Caco-2 (cell line): ENCODE measurements around the gene GRM2. TPM values are rescaled to one million over a fixed set of nuclear protein-coding genes. Genes with fewer than 3 reads are reported as not detected.

Experiments
- BruUV-seq: library from RNA; stranded (reverse); fragments of 400-500 nt; replicated peaks from 2 replicates; lab custom pipeline; 2021; lab: Mats Ljungman, UMichigan
- CTCF ChIA-PET: fragments of 300-600 bp; sonication (Branson Sonifier 250); formaldehyde crosslinking; loops from one replicate; lab custom pipeline; 2022; ENCODE audit warnings: antibody characterized with exemption; lab: Charles Lee
- POLR2A ChIA-PET: fragments of 300-600 bp; sonication (Branson Sonifier 250); formaldehyde crosslinking; loops from one replicate; lab custom pipeline; 2022; ENCODE audit warnings: antibody characterized with exemption; lab: Charles Lee
- DNase-seq, 2 experiments: peaks; one replicate each; pipeline versions ENCODE4 v3.0.0 to v3.0.0-alpha.2; 2020 to 2022
- H3K27me3 ChIP-seq: replicated peaks from 2 replicates; pipeline ENCODE4 v1.6.0; 2011; ENCODE audit warnings: low read length; ENCODE audit not compliant: control insufficient read depth, insufficient read depth
- H3K36me3 ChIP-seq: 2 replicates; pipeline ENCODE4 v1.5.1; 2011; ENCODE audit warnings: low read length; ENCODE audit not compliant: control insufficient read depth, insufficient read depth
- H3K4me1 ChIP-seq: fragments of 250-450 bp; sonication (Bioruptor Pico); 2 replicates; pipeline ENCODE4 v1.5.1; 2020; ENCODE audit warnings: mild to moderate bottlenecking
- H3K4me3 ChIP-seq: 2 replicates; pipeline ENCODE4 v1.5.1; 2011; ENCODE audit warnings: low read depth, mild to moderate bottlenecking, control low read depth, low read length
- H3K9me3 ChIP-seq: fragments of 250-450 bp; sonication (Bioruptor Pico); 2 replicates; pipeline ENCODE4 v1.5.1; 2020; ENCODE audit warnings: mild to moderate bottlenecking, moderate library complexity
- H3K27ac Mint-ChIP-seq: one replicate; pipeline ENCODE4 v1.8.0; 2022; ENCODE audit warnings: mixed read lengths; ENCODE audit not compliant: unreplicated experiment
- H3K27me3 Mint-ChIP-seq: one replicate; pipeline ENCODE4 v1.8.0; 2022; ENCODE audit warnings: mixed read lengths; ENCODE audit not compliant: insufficient read depth, unreplicated experiment
- H3K36me3 Mint-ChIP-seq: one replicate; pipeline ENCODE4 v1.8.0; 2022; ENCODE audit warnings: mild to moderate bottlenecking, mixed read lengths; ENCODE audit not compliant: insufficient read depth, unreplicated experiment
- H3K4me1 Mint-ChIP-seq: one replicate; pipeline ENCODE4 v1.8.0; 2022; ENCODE audit warnings: low read depth, mixed read lengths; ENCODE audit not compliant: unreplicated experiment
- H3K4me3 Mint-ChIP-seq: one replicate; pipeline ENCODE4 v1.8.0; 2022; ENCODE audit warnings: mild to moderate bottlenecking, moderate library complexity, mixed read lengths; ENCODE audit not compliant: unreplicated experiment
- H3K9me3 Mint-ChIP-seq: one replicate; pipeline ENCODE4 v1.8.0; 2022; ENCODE audit warnings: mixed read lengths; ENCODE audit not compliant: unreplicated experiment
- intact Hi-C: fragments of 100-400 bp; cut with micrococcal nuclease; formaldehyde crosslinking; loops from one replicate; pipeline ENCODE4 v1.10.0; 2022; ENCODE audit not compliant: unreplicated experiment
- total RNA-seq: library from RNA; stranded (reverse); gene quantifications from 2 replicates; pipeline ENCODE4 v1.2.3, GENCODE V29; 2022
- TF ChIP-seq, protein P1 (sequence below), 2 experiments: fragments of 200-600 bp in 1 of 2; IDR thresholded peaks; 1 replicate in 1 of 2; 2 replicates in 1 of 2; pipeline versions ENCODE4 v1.5.1 to v1.8.0; 2011 to 2022; ENCODE audit warnings: antibody characterized with exemption in 1 of 2, control low read depth in 1 of 2, inconsistent platforms in 1 of 2, low read depth in 1 of 2, low read length in 1 of 2, mild to moderate bottlenecking in 1 of 2, moderate library complexity in 1 of 2; ENCODE audit not compliant: insufficient read depth in 1 of 2, severe bottlenecking in 1 of 2, unreplicated experiment in 1 of 2

Gene GRM2
- total RNA-seq, 1 experiment from 2014 or later, result 0.14 TPM

DNA sequence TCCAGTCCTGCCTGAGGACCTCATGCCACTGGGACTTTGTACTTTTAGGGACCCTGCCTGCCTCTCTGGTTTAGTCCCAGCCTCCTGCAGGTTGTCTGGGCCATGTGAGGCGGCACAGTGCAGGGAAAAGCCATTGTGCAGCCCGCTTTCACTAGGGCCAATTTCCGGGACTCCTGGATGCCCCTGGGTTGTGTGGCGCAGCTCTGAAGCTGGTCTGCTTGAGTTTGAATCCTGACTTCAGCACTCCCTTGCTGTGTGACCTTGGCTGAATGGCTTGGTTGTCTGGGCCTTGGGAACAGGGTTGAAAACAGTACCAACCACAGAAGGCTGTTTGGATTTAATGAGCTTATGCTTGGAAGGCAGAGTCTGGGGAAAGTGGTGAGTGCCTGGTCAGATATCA, 27.6 kb upstream of the GRM2 start:
- H3K4me3 Mint-ChIP-seq, result no peak overlapping the region
- peaks cover 6% of the 10 kb centered on the region for H3K36me3 Mint-ChIP-seq
- H3K27me3 Mint-ChIP-seq, result no peaks in the 10 kb centered on the region
- intact Hi-C loops, result no loop called here
- H3K27ac Mint-ChIP-seq, result no peak overlapping the region
- H3K4me1 Mint-ChIP-seq, result no peaks in the 10 kb centered on the region
- ChIA-PET CTCF (interaction anchor here (0.9 kb wide), 1 partner anchor 179 kb away, joined by 4 read pairs; the partner anchor contains the start of gene DCAF1), POLR2A (no interaction called here)
- no peak for DNase-seq
- no peak overlapping the region for H3K4me3 ChIP-seq
- H3K9me3 Mint-ChIP-seq, result no peaks in the 10 kb centered on the region
- no TSS peak for BruUV-seq
- H3K36me3 ChIP-seq, result no peaks in the 10 kb centered on the region; the same call in 1 of the 2 replicates
- H3K4me1 ChIP-seq, result no peaks in the 10 kb centered on the region
- no peaks in the 10 kb centered on the region for H3K27me3 ChIP-seq
- TF ChIP-seq, protein P1, sequence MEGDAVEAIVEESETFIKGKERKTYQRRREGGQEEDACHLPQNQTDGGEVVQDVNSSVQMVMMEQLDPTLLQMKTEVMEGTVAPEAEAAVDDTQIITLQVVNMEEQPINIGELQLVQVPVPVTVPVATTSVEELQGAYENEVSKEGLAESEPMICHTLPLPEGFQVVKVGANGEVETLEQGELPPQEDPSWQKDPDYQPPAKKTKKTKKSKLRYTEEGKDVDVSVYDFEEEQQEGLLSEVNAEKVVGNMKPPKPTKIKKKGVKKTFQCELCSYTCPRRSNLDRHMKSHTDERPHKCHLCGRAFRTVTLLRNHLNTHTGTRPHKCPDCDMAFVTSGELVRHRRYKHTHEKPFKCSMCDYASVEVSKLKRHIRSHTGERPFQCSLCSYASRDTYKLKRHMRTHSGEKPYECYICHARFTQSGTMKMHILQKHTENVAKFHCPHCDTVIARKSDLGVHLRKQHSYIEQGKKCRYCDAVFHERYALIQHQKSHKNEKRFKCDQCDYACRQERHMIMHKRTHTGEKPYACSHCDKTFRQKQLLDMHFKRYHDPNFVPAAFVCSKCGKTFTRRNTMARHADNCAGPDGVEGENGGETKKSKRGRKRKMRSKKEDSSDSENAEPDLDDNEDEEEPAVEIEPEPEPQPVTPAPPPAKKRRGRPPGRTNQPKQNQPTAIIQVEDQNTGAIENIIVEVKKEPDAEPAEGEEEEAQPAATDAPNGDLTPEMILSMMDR (IDR thresholded peaks at IDR 0.05; ENCODE audit: insufficient read depth in 1 of 2, low read depth in 1 of 2, low read length in 1 of 2, severe bottlenecking in 1 of 2, unreplicated experiment in 1 of 2), result no peak
- H3K9me3 ChIP-seq, result no peaks in the 10 kb centered on the region

DNA sequence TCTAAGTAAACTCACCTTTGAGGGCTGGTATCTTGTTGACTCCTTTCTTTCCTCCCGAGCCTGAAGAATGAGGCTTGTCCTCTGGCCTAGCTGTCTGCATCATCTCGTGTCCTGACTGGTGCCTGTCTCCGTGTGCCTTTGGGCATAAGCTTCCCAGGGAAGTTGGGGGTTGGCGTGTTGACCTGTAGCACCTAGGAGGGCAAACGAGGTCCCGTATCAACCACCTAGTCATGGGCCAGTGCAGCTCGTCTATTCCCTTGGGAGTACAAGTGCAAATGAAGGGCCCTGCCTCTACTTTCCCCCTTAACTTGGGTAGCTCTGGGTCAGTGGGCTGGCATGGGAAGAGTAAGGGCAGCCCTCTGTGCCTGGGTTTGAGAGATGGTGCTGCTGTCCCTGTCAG, 27.1 kb upstream of the GRM2 start:
- CTCF ChIA-PET, result interaction anchor here (0.9 kb wide), 1 partner anchor 180 kb away, joined by 4 read pairs; the partner anchor contains the start of gene DCAF1
- POLR2A ChIA-PET, result no interaction called here
- H3K4me3 Mint-ChIP-seq, result no peak overlapping the region

DNA sequence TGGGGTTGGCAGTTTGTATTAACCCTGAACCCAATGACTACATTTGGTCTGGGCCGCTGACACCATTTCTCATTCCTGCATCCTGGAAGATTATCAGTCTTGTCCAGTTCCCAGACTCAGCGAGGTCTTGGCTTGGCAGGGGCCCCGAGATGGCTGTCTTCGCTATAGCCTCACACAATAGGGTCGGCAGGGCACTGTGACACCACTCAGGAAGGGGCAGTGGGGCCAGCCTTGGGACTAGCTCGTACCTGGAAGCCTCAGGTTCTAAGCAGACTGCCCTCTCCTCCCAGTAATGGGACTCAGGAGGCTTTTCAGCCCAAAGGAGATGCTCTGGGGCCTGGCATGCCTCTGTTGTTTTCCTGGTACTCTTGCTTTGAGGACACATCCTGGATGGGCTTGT, 26.7 kb upstream of the GRM2 start:
- Histone ChIP-seq H3K27me3 (no peaks in the 10 kb centered on the region), H3K36me3 (no peaks in the 10 kb centered on the region; the same call in 1 of the 2 replicates), H3K4me3 (no peak overlapping the region), H3K4me1 (no peaks in the 10 kb centered on the region), H3K9me3 (no peaks in the 10 kb centered on the region)
- POLR2A ChIA-PET, result no interaction called here
- BruUV-seq, result no TSS peak
- Mint-ChIP-seq H3K27me3 (no peaks in the 10 kb centered on the region), H3K36me3 (peaks cover 11% of the 10 kb centered on the region), H3K27ac (no peak overlapping the region), H3K4me1 (no peaks in the 10 kb centered on the region), H3K4me3 (no peak overlapping the region), H3K9me3 (no peaks in the 10 kb centered on the region)
- TF ChIP-seq, protein P1 (IDR thresholded peaks at IDR 0.05; ENCODE audit: insufficient read depth in 1 of 2, low read depth in 1 of 2, low read length in 1 of 2, severe bottlenecking in 1 of 2, unreplicated experiment in 1 of 2), result no peak
- no peak for DNase-seq
- CTCF ChIA-PET, result interaction anchor here (0.9 to 1.2 kb wide), 3 partner anchors 33 to 180 kb away, joined by 3 to 5 read pairs (median 4); partner anchors contain the start of gene DCAF1
- intact Hi-C loops, result loop anchor here (5.0 kb wide), 1 partner anchor 288 kb away; the partner anchor contains the start of gene RBM15B

More for the DNA sequence above, 27.1 kb upstream of the GRM2 start:
- H3K9me3 ChIP-seq, result no peaks in the 10 kb centered on the region
- Mint-ChIP-seq H3K36me3 (peaks cover 7% of the 10 kb centered on the region), H3K27me3 (no peaks in the 10 kb centered on the region), H3K4me1 (no peaks in the 10 kb centered on the region), H3K9me3 (no peaks in the 10 kb centered on the region), H3K27ac (no peak overlapping the region)
- BruUV-seq, result no TSS peak
- intact Hi-C loops, result loop anchor here (5.0 kb wide), 1 partner anchor 287 kb away; the partner anchor contains the start of gene RBM15B
- H3K27me3 ChIP-seq, result no peaks in the 10 kb centered on the region
- no peak for DNase-seq
- TF ChIP-seq, protein P1 (IDR thresholded peaks at IDR 0.05; ENCODE audit: insufficient read depth in 1 of 2, low read depth in 1 of 2, low read length in 1 of 2, severe bottlenecking in 1 of 2, unreplicated experiment in 1 of 2), result no peak
- no peaks in the 10 kb centered on the region for H3K4me1 ChIP-seq
- H3K36me3 ChIP-seq, result no peaks in the 10 kb centered on the region; the same call in 1 of the 2 replicates
- no peak overlapping the region for H3K4me3 ChIP-seq
